Hepatocyte (in vitro differentiated cells): Measurements from ENCODE around the gene EHD1.

Experiments used
- EZH2 ChIP-seq: fragments of 200-600 bp; sonication (generic); IDR thresholded peaks from 2 replicates; pipeline ENCODE4 v1.6.1; 2016; ENCODE audit warnings: antibody characterized with exemption, mild to moderate bottlenecking, borderline replicate concordance
- EZH2phosphoT487 ChIP-seq: fragments of 200-600 bp; sonication (generic); IDR thresholded peaks from one replicate; pipeline ENCODE4 v1.6.1; 2018; ENCODE audit warnings: antibody characterized with exemption, mild to moderate bottlenecking, low read depth, moderate library complexity; ENCODE audit not compliant: unreplicated experiment, severe bottlenecking
- TF ChIP-seq, protein P1 (sequence below): fragments of 200-600 bp; sonication (generic); IDR thresholded peaks from 2 replicates; pipeline ENCODE4 v1.5.1; 2016; ENCODE audit warnings: antibody characterized with exemption, mild to moderate bottlenecking; ENCODE audit not compliant: poor library complexity

DNA sequence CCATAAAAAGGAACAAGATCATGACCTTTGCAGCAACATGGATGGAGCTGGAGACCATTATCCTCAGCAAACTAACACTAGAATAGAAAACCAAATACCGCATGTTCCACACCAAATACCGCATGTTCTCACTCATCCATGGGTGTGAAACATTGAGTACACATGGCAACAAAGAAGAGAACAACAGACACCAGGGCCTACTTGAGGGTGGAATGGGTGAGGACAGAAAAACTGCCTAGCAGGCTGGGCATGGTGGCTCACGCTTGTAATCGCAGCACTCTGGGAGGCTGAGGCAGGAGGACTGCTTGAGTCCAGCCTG, 12.3 kb downstream of the EHD1 start:
- no peak for TF ChIP-seq EZH2
- TF ChIP-seq, protein P1, sequence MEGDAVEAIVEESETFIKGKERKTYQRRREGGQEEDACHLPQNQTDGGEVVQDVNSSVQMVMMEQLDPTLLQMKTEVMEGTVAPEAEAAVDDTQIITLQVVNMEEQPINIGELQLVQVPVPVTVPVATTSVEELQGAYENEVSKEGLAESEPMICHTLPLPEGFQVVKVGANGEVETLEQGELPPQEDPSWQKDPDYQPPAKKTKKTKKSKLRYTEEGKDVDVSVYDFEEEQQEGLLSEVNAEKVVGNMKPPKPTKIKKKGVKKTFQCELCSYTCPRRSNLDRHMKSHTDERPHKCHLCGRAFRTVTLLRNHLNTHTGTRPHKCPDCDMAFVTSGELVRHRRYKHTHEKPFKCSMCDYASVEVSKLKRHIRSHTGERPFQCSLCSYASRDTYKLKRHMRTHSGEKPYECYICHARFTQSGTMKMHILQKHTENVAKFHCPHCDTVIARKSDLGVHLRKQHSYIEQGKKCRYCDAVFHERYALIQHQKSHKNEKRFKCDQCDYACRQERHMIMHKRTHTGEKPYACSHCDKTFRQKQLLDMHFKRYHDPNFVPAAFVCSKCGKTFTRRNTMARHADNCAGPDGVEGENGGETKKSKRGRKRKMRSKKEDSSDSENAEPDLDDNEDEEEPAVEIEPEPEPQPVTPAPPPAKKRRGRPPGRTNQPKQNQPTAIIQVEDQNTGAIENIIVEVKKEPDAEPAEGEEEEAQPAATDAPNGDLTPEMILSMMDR: no peak
- no peak for TF ChIP-seq EZH2phosphoT487
